Midbrain (tissue), 1 donor: ENCODE data around the gene SLAMF7.
"Not testable (repeated sequence)": the region's sequence is repeated elsewhere in the genome, so short reads cannot be mapped to it uniquely, and the experiment has no call there.

Experiments used
- DNase-seq: peaks from one replicate; lab custom pipeline; 2025; lab: John Stamatoyannopoulos, UW

The SLAMF7 gene

GRCh38 chr1:160774886-160775719 lies 36.1 kb downstream of the SLAMF7 start:
- DNase-seq, result no peak

- DNase-seq, result no peak
Observed at GRCh38 chr1:160776178-160776577, 37.1 kb downstream of the SLAMF7 start.

- DNase-seq, result no peak
Observed at GRCh38 chr1:160777486-160778089, 38.5 kb downstream of the SLAMF7 start.

- DNase-seq, result no peak
Observed at GRCh38 chr1:160778976-160779375, 39.9 kb downstream of the SLAMF7 start.

GRCh38 chr1:160779626-160780397 lies 40.8 kb downstream of the SLAMF7 start:
- DNase-seq, result no peak

GRCh38 chr1:160780398-160780755 lies 41.3 kb downstream of the SLAMF7 start:
- DNase-seq, result no peak

GRCh38 chr1:160781186-160781766 lies 42.2 kb downstream of the SLAMF7 start:
- no peak for DNase-seq

- no peak for DNase-seq
Observed at GRCh38 chr1:160781914-160782689, 43.1 kb downstream of the SLAMF7 start.

GRCh38 chr1:160782988-160783765 lies 44.1 kb downstream of the SLAMF7 start:
- not testable (repeated sequence) for DNase-seq

- no peak for DNase-seq
Observed at GRCh38 chr1:160789051-160789701, 50.1 kb downstream of the SLAMF7 start.

GRCh38 chr1:160789702-160790611 lies 50.9 kb downstream of the SLAMF7 start:
- no peak for DNase-seq

- DNase-seq, result no peak
Observed at GRCh38 chr1:160794376-160794775, 55.3 kb downstream of the SLAMF7 start.

- DNase-seq, result no peak
Observed at GRCh38 chr1:160795951-160796383, 56.9 kb downstream of the SLAMF7 start, which contains the start of gene LY9. LY9 (plus strand) TSS chr1:160796174; CDS start chr1:160796188, 14 bp downstream.

- no peak for DNase-seq
Observed at GRCh38 chr1:160797271-160797709, 58.2 kb downstream of the SLAMF7 start.

GRCh38 chr1:160797861-160798273 lies 58.8 kb downstream of the SLAMF7 start:
- DNase-seq, result no peak

GRCh38 chr1:160798439-160798838 lies 59.4 kb downstream of the SLAMF7 start:
- no peak for DNase-seq

GRCh38 chr1:160799641-160800040 lies 60.6 kb downstream of the SLAMF7 start:
- no peak for DNase-seq

GRCh38 chr1:160800142-160800541 lies 61.1 kb downstream of the SLAMF7 start:
- DNase-seq, result no peak
